HL-60 (cell line): ENCODE results near the gene OSBPL3.

Experiments used
- DNase-seq, 2 experiments: peaks; one replicate each; pipeline ENCODE4 v3.0.0-alpha.2; 2010 to 2020; ENCODE audit warnings: low read depth in 1 of 2, low spot score in 1 of 2
- H3K27ac ChIP-seq: fragments of 250-450 bp; sonication (Bioruptor Pico); replicated peaks from 2 replicates; pipeline ENCODE4 v1.5.1; 2020; ENCODE audit warnings: mild to moderate bottlenecking, moderate library complexity
- H3K27me3 ChIP-seq: fragments of 250-450 bp; sonication (Bioruptor Pico); 2 replicates; pipeline ENCODE4 v1.5.1; 2021; ENCODE audit warnings: mild to moderate bottlenecking, moderate library complexity; ENCODE audit not compliant: insufficient read depth, poor library complexity, severe bottlenecking
- H3K4me3 ChIP-seq: replicated peaks from 2 replicates; pipeline ENCODE4 v1.5.1; 2011; ENCODE audit warnings: mild to moderate bottlenecking, control low read depth, low read length; ENCODE audit not compliant: insufficient read depth
- GABPA ChIP-seq: IDR thresholded peaks from 2 replicates; pipeline ENCODE4 v1.6.1; 2012; ENCODE audit warnings: low read depth
- POLR2AphosphoS5 ChIP-seq: IDR thresholded peaks from 2 replicates; pipeline ENCODE4 v1.6.1; 2012; ENCODE audit warnings: low read depth
- SPI1 ChIP-seq: IDR thresholded peaks from 2 replicates; pipeline ENCODE4 v1.6.1; 2012; ENCODE audit warnings: low read depth, mild to moderate bottlenecking, borderline replicate concordance
- TF ChIP-seq, protein P1 (sequence below): IDR thresholded peaks from 2 replicates; pipeline ENCODE4 v1.6.1; 2012; ENCODE audit warnings: low read depth; ENCODE audit not compliant: insufficient replicate concordance
- TF ChIP-seq, protein P2 (sequence below): IDR thresholded peaks from one replicate; pipeline ENCODE4 v1.5.1; 2011; ENCODE audit warnings: low read length, control low read depth, inconsistent platforms; ENCODE audit not compliant: insufficient read depth

The OSBPL3 gene

DNA sequence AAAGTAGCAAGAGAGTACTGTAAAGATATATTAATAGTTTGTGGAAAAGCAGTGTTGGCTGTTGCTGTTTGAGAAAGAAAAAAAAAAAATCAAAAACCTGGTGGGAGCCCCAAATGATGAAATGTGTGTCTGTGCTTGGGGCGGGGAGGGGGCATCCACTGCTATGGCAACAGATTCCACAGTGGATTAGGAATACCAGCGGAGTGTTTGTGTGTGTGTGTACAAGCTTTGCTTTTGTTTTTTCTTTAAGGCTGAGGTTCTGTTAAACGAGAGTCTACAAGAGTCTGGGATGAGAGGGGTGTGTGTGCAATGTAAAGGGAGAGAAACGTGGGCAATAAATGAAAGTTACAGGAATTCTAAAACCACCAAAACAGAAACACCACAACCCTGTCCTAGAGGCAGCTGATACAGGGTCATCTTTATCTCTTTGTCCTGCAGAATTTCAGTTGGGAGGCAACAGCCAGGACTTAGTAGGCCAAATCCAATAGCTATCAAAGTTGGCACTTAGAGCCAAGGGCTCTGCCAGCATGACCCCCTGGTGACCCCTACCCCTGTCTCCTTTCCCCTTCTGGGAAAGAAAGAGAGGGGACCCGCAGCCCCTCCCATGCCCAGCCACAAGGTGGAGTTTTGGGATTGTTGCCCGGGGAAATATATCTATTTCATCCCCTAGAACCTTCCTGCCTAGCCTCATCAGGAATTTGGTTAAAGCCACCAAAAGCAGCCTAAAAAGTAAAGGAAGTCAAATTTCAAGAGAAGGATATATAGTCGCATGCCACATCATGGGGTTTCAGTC lies 85.4 kb downstream of the OSBPL3 start:
- DNase-seq, result no peak
- Histone ChIP-seq H3K27ac (no peak overlapping the region), H3K4me3 (no peak overlapping the region), H3K27me3 (no peaks in the 10 kb centered on the region)
- TF ChIP-seq SPI1, result no peak
- TF ChIP-seq, protein P1, sequence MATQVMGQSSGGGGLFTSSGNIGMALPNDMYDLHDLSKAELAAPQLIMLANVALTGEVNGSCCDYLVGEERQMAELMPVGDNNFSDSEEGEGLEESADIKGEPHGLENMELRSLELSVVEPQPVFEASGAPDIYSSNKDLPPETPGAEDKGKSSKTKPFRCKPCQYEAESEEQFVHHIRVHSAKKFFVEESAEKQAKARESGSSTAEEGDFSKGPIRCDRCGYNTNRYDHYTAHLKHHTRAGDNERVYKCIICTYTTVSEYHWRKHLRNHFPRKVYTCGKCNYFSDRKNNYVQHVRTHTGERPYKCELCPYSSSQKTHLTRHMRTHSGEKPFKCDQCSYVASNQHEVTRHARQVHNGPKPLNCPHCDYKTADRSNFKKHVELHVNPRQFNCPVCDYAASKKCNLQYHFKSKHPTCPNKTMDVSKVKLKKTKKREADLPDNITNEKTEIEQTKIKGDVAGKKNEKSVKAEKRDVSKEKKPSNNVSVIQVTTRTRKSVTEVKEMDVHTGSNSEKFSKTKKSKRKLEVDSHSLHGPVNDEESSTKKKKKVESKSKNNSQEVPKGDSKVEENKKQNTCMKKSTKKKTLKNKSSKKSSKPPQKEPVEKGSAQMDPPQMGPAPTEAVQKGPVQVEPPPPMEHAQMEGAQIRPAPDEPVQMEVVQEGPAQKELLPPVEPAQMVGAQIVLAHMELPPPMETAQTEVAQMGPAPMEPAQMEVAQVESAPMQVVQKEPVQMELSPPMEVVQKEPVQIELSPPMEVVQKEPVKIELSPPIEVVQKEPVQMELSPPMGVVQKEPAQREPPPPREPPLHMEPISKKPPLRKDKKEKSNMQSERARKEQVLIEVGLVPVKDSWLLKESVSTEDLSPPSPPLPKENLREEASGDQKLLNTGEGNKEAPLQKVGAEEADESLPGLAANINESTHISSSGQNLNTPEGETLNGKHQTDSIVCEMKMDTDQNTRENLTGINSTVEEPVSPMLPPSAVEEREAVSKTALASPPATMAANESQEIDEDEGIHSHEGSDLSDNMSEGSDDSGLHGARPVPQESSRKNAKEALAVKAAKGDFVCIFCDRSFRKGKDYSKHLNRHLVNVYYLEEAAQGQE, result no peak
- TF ChIP-seq, protein P2, sequence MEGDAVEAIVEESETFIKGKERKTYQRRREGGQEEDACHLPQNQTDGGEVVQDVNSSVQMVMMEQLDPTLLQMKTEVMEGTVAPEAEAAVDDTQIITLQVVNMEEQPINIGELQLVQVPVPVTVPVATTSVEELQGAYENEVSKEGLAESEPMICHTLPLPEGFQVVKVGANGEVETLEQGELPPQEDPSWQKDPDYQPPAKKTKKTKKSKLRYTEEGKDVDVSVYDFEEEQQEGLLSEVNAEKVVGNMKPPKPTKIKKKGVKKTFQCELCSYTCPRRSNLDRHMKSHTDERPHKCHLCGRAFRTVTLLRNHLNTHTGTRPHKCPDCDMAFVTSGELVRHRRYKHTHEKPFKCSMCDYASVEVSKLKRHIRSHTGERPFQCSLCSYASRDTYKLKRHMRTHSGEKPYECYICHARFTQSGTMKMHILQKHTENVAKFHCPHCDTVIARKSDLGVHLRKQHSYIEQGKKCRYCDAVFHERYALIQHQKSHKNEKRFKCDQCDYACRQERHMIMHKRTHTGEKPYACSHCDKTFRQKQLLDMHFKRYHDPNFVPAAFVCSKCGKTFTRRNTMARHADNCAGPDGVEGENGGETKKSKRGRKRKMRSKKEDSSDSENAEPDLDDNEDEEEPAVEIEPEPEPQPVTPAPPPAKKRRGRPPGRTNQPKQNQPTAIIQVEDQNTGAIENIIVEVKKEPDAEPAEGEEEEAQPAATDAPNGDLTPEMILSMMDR, result no peak
- no peak for TF ChIP-seq POLR2AphosphoS5
- TF ChIP-seq GABPA, result no peak

DNA sequence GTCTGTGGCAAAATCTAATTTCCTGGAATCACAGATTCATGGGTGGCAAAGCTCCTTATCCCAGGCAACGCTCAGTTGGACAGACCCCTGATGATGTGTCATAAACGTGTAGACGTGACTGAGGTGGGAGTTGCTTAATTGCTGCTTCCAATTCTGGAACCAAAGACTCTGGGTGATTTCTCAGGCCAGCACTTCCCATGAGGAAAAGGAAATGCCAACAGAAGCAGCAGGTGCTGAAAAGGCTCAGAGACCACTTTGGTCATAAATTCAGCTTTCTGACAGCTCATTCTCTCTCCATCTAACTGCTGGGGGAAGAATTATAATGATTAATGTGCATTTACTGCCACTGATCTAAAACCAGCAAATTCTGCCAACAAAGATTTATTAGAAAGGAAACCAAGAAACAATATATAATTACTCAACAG lies 88.7 kb downstream of the OSBPL3 start:
- Histone ChIP-seq H3K27ac (no peak overlapping the region), H3K4me3 (no peak overlapping the region), H3K27me3 (no peaks in the 10 kb centered on the region)
- TF ChIP-seq GABPA (no peak), POLR2AphosphoS5 (no peak), SPI1 (no peak)
- TF ChIP-seq, protein P2, result no peak
- TF ChIP-seq, protein P1, result no peak
- no peak for DNase-seq

DNA sequence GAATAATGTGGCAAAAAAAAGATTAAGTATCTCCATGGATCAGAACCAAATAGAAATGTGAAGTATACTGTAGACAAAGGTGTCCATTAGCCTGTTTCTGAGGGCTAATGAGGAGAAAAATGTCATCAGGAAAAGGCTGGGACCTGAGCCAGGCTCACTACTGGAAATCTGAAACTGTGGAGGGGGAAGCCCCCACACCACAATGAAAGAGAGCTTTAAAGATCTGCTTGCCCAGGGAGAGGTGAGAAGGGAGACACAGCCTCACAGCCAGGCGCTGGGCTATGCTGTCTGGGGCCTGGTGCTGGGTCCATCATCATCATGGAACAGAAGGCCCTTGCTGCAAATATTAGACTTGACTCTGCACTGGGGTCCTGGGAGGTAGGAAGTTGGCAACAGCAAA lies 90.4 kb downstream of the OSBPL3 start:
- no peak overlapping the region for H3K27ac ChIP-seq
- H3K27me3 ChIP-seq, result no peaks in the 10 kb centered on the region
- H3K4me3 ChIP-seq, result no peak overlapping the region
- no peak for DNase-seq
- TF ChIP-seq SPI1 (no peak), POLR2AphosphoS5 (no peak), GABPA (no peak)
- TF ChIP-seq, protein P2, result no peak
- TF ChIP-seq, protein P1, result no peak
